Panc1 (cell line): Measurements from ENCODE around the gene WDR31. TPM values are rescaled to one million over a fixed set of nuclear protein-coding genes. Genes with fewer than 3 reads are reported as not detected.

Source experiments
- ATAC-seq: fragments of 200-7000 bp; cut with Tn5 transposase; 2 replicates; pipeline ENCODE4 v1.9.1; 2020; ENCODE audit warnings: mild to moderate bottlenecking, moderate library complexity
- BruUV-seq: library from RNA; stranded (reverse); fragments of 400-500 nt; replicated peaks from 2 replicates; lab custom pipeline; 2021; lab: Mats Ljungman, UMichigan
- CTCF ChIA-PET: fragments of 300-600 bp; sonication (Branson Sonifier 250); formaldehyde crosslinking; loops from one replicate; lab custom pipeline; 2022; ENCODE audit warnings: antibody characterized with exemption; lab: Charles Lee
- POLR2A ChIA-PET: fragments of 300-600 bp; sonication (Branson Sonifier 250); formaldehyde crosslinking; loops from one replicate; lab custom pipeline; 2022; ENCODE audit warnings: antibody characterized with exemption; lab: Charles Lee
- DNase-seq: peaks from one replicate; pipeline ENCODE4 v3.0.0-alpha.2; 2010; ENCODE audit warnings: low read depth, low spot score
- H3K27ac ChIP-seq: 2 replicates; pipeline ENCODE4 v1.5.1; 2011; ENCODE audit warnings: mild to moderate bottlenecking, low read length, inconsistent platforms
- H3K27me3 ChIP-seq: fragments of 200-500 bp; sonication (Bioruptor generic); 2 replicates; pipeline ENCODE4 v1.6.0; 2014; ENCODE audit warnings: low read length, inconsistent platforms; ENCODE audit not compliant: control insufficient read depth, insufficient read depth
- H3K36me3 ChIP-seq: fragments of 200-500 bp; sonication (Bioruptor generic); 2 replicates; pipeline ENCODE4 v1.5.1; 2014; ENCODE audit warnings: inconsistent platforms, mild to moderate bottlenecking, low read length, moderate library complexity; ENCODE audit not compliant: control insufficient read depth, insufficient read depth
- H3K4me1 ChIP-seq: 2 replicates; pipeline ENCODE4 v1.5.1; 2011; ENCODE audit warnings: inconsistent platforms, mild to moderate bottlenecking, low read length, moderate library complexity; ENCODE audit not compliant: control insufficient read depth, insufficient read depth
- H3K4me3 ChIP-seq, 2 experiments: 2 replicates each; pipeline ENCODE4 v1.5.1; 2011 to 2012; ENCODE audit warnings: low read depth in 2 of 2, low read length in 2 of 2, mild to moderate bottlenecking in 2 of 2, inconsistent platforms in 1 of 2, moderate library complexity in 1 of 2
- H3K9me3 ChIP-seq: fragments of 200-500 bp; sonication (Bioruptor generic); 2 replicates; pipeline ENCODE4 v1.5.1; 2014; ENCODE audit warnings: low read depth, mild to moderate bottlenecking, inconsistent platforms, low read length, moderate library complexity; ENCODE audit not compliant: control insufficient read depth, insufficient read depth
- CTCF ChIP-seq: fragments of 450-650 bp; IDR thresholded peaks from 2 replicates; pipeline ENCODE4 v1.5.1; 2017; ENCODE audit warnings: mild to moderate bottlenecking
- POLR2AphosphoS5 ChIP-seq: IDR thresholded peaks from 2 replicates; pipeline ENCODE4 v1.6.1; 2012; ENCODE audit warnings: mild to moderate bottlenecking, low read depth, low read length, moderate library complexity
- SIN3A ChIP-seq: IDR thresholded peaks from 2 replicates; pipeline ENCODE4 v1.6.1; 2012; ENCODE audit warnings: low read depth, mild to moderate bottlenecking, low read length, moderate library complexity, borderline replicate concordance; ENCODE audit not compliant: insufficient read depth
- TCF7L2 ChIP-seq: IDR thresholded peaks from 2 replicates; pipeline ENCODE4 v1.6.1; 2011; ENCODE audit warnings: mild to moderate bottlenecking, low read depth, low read length, inconsistent platforms
- in situ Hi-C: cut with HindIII; loops from 2 replicates; pipeline ENCODE4 v1.10.0; 2016; ENCODE audit warnings: low sequenced_read_pairs, low pct_unique_long_range_greater_than_20kb
- intact Hi-C: fragments of 100-400 bp; cut with micrococcal nuclease; formaldehyde crosslinking; loops from one replicate; pipeline ENCODE4 v1.10.0; 2022; ENCODE audit not compliant: unreplicated experiment
- total RNA-seq: library from RNA; stranded (reverse); gene quantifications from one replicate; pipeline ENCODE4 v1.2.1, GENCODE V29; 2021; ENCODE audit not compliant: unreplicated experiment
- TF ChIP-seq, protein P1 (sequence below), 2 experiments: IDR thresholded peaks; 2 replicates each; pipeline ENCODE4 v1.6.1; 2011 to 2012; ENCODE audit warnings: low read depth in 2 of 2, control low read depth in 1 of 2, low read length in 1 of 2, mild to moderate bottlenecking in 1 of 2, moderate library complexity in 1 of 2; ENCODE audit not compliant: insufficient read depth in 1 of 2

WDR31 gene
- total RNA-seq, 1 experiment from 2014 or later: 0.80 TPM

- no TSS peak for BruUV-seq
- Histone ChIP-seq H3K27me3 (peaks cover 14% of the 10 kb centered on the region), H3K4me1 (0 out of 2 replicates have a peak, but pooled peaks cover 3% of the 10 kb centered on the region), H3K27ac (no peak within 1 kb of the TSS), H3K4me3 (peak within 1 kb of the TSS; percentile 43 to 51), H3K9me3 (no peaks in the 10 kb centered on the region), H3K36me3 (no peaks in the 10 kb centered on the region)
- POLR2A ChIA-PET: no interaction called here
- TF ChIP-seq CTCF: no peak
- TF ChIP-seq, protein P1, sequence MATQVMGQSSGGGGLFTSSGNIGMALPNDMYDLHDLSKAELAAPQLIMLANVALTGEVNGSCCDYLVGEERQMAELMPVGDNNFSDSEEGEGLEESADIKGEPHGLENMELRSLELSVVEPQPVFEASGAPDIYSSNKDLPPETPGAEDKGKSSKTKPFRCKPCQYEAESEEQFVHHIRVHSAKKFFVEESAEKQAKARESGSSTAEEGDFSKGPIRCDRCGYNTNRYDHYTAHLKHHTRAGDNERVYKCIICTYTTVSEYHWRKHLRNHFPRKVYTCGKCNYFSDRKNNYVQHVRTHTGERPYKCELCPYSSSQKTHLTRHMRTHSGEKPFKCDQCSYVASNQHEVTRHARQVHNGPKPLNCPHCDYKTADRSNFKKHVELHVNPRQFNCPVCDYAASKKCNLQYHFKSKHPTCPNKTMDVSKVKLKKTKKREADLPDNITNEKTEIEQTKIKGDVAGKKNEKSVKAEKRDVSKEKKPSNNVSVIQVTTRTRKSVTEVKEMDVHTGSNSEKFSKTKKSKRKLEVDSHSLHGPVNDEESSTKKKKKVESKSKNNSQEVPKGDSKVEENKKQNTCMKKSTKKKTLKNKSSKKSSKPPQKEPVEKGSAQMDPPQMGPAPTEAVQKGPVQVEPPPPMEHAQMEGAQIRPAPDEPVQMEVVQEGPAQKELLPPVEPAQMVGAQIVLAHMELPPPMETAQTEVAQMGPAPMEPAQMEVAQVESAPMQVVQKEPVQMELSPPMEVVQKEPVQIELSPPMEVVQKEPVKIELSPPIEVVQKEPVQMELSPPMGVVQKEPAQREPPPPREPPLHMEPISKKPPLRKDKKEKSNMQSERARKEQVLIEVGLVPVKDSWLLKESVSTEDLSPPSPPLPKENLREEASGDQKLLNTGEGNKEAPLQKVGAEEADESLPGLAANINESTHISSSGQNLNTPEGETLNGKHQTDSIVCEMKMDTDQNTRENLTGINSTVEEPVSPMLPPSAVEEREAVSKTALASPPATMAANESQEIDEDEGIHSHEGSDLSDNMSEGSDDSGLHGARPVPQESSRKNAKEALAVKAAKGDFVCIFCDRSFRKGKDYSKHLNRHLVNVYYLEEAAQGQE (IDR thresholded peaks at IDR 0.05; ENCODE audit: insufficient read depth in 1 of 2, low read depth in 2 of 2, low read length in 1 of 2): no peak
- no peak for TF ChIP-seq SIN3A
- DNase-seq: no peak
- in situ Hi-C loops: no loop called here
- CTCF ChIA-PET: no interaction called here
- peak; percentile 80 for ATAC-seq
- intact Hi-C loops: no loop called here
Observed at GRCh38 chr9:113349445-113350094, 9.5 kb upstream of the WDR31 start, which contains the start of gene BSPRY. TSS of gene BSPRY (plus strand) at chr9:113349541. CDS start at chr9:113349580, 39 bp downstream.

DNA sequence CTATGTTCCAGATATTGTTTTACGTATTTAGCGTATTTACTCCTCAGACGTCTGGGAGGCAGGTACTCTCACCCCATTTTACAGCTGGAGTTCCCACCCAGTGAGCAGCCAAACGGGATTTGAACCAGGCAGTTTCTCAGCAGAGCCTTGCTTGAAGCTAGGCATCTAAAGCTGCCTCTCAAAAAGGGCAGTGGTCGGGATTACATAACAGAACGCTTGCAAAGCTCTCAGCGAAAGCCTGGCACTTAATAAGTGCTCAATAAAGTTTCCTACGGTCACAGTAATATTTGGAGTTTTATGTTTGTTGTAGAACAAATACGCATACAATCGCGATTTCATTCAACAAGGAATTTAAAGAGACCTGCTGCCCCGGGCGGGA lies 9.0 kb upstream of the WDR31 start:
- TF ChIP-seq CTCF: no peak
- TF ChIP-seq POLR2AphosphoS5: no peak
- TF ChIP-seq, protein P1 (IDR thresholded peaks at IDR 0.05; ENCODE audit: insufficient read depth in 1 of 2, low read depth in 2 of 2, low read length in 1 of 2): no peak
- no peak for TF ChIP-seq TCF7L2
- TF ChIP-seq SIN3A: no peak
- no TSS peak for BruUV-seq
- H3K4me3 ChIP-seq: peak overlapping the region in 1 of 2 experiments; percentile 43; a peak in 2 of 4 replicates
- no peak for ATAC-seq
- 0 out of 2 replicates have a peak, but pooled peaks cover 3% of the 10 kb centered on the region for H3K4me1 ChIP-seq
- H3K9me3 ChIP-seq: no peaks in the 10 kb centered on the region
- in situ Hi-C loops (no loop called here), intact Hi-C loops (no loop called here)
- H3K27ac ChIP-seq: no peak overlapping the region
- DNase-seq: no peak
- peaks cover 14% of the 10 kb centered on the region for H3K27me3 ChIP-seq
- ChIA-PET POLR2A (no interaction called here), CTCF (no interaction called here)
- no peaks in the 10 kb centered on the region for H3K36me3 ChIP-seq
